ENCODE results near the gene SLC35D2.

Gene SLC35D2

GRCh38 chr9:96418083-96418919 lies 34.8 kb upstream of the SLC35D2 start, which contains the start of gene ZNF367:
TSS of gene ZNF367 (minus strand) at chr9:96418370. CDS start at chr9:96418032, 338 bp downstream.
- peaks cover 22% of the 10 kb centered on the region for H3K4me1 ChIP-seq (ENCODE audit: control insufficient read depth, insufficient read depth, low read length, poor library complexity, severe bottlenecking)

GRCh38 chr9:96417661-96418082 lies 34.2 kb upstream of the SLC35D2 start:
- no peaks in the 10 kb centered on the region for H3K9me3 ChIP-seq (ENCODE audit: control insufficient read depth, low read length)
- H3K27ac ChIP-seq (ENCODE audit: insufficient read depth, low read length, poor library complexity, severe bottlenecking): peak overlapping the region; percentile 82
- no peaks in the 10 kb centered on the region for H3K27me3 ChIP-seq (replicated peaks; ENCODE audit: control insufficient read depth, insufficient read depth, low read length, poor library complexity, severe bottlenecking)
- peaks cover 23% of the 10 kb centered on the region for H3K4me1 ChIP-seq (ENCODE audit: control insufficient read depth, insufficient read depth, low read length, poor library complexity, severe bottlenecking)
- no peak for DNase-seq
- no peaks in the 10 kb centered on the region for H3K36me3 ChIP-seq (ENCODE audit: control insufficient read depth, insufficient read depth, low read length)
- peak overlapping the region; percentile 95 for H3K4me3 ChIP-seq (ENCODE audit: insufficient read depth, low read depth, low read length, poor library complexity, severe bottlenecking)

More at GRCh38 chr9:96418083-96418919, 34.8 kb upstream of the SLC35D2 start, which contains the start of gene ZNF367:
- DNase-seq: peak; percentile 84 to 90 (median 89)
- Histone ChIP-seq H3K27ac (ENCODE audit: insufficient read depth, low read length, poor library complexity, severe bottlenecking) (peak within 1 kb of the TSS; percentile 87), H3K4me3 (ENCODE audit: insufficient read depth, low read depth, low read length, poor library complexity, severe bottlenecking) (peak within 1 kb of the TSS; percentile 95), H3K36me3 (ENCODE audit: control insufficient read depth, insufficient read depth, low read length) (no peaks in the 10 kb centered on the region), H3K27me3 (replicated peaks; ENCODE audit: control insufficient read depth, insufficient read depth, low read length, poor library complexity, severe bottlenecking) (no peaks in the 10 kb centered on the region), H3K9me3 (ENCODE audit: control insufficient read depth, low read length) (no peaks in the 10 kb centered on the region)

GRCh38 chr9:96417051-96417586 lies 33.6 kb upstream of the SLC35D2 start:
- peak overlapping the region; percentile 71 for H3K4me3 ChIP-seq (ENCODE audit: insufficient read depth, low read depth, low read length, poor library complexity, severe bottlenecking)
- H3K9me3 ChIP-seq (ENCODE audit: control insufficient read depth, low read length): no peaks in the 10 kb centered on the region
- H3K27me3 ChIP-seq (replicated peaks; ENCODE audit: control insufficient read depth, insufficient read depth, low read length, poor library complexity, severe bottlenecking): no peaks in the 10 kb centered on the region
- H3K27ac ChIP-seq (ENCODE audit: insufficient read depth, low read length, poor library complexity, severe bottlenecking): peak overlapping the region; percentile 87
- no peaks in the 10 kb centered on the region for H3K36me3 ChIP-seq (ENCODE audit: control insufficient read depth, insufficient read depth, low read length)
- peak; percentile 84 to 88 (median 85) for DNase-seq
- H3K4me1 ChIP-seq (ENCODE audit: control insufficient read depth, insufficient read depth, low read length, poor library complexity, severe bottlenecking): peaks cover 23% of the 10 kb centered on the region

GRCh38 chr9:96413302-96414221 lies 30.1 kb upstream of the SLC35D2 start:
- H3K4me1 ChIP-seq (ENCODE audit: control insufficient read depth, insufficient read depth, low read length, poor library complexity, severe bottlenecking): peaks cover 17% of the 10 kb centered on the region
- peak overlapping the region; percentile 7 for H3K4me3 ChIP-seq (ENCODE audit: insufficient read depth, low read depth, low read length, poor library complexity, severe bottlenecking)
- peak overlapping the region; percentile 35 for H3K27ac ChIP-seq (ENCODE audit: insufficient read depth, low read length, poor library complexity, severe bottlenecking)
- no peaks in the 10 kb centered on the region for H3K9me3 ChIP-seq (ENCODE audit: control insufficient read depth, low read length)
- DNase-seq: no peak
- no peaks in the 10 kb centered on the region for H3K27me3 ChIP-seq (replicated peaks; ENCODE audit: control insufficient read depth, insufficient read depth, low read length, poor library complexity, severe bottlenecking)
- H3K36me3 ChIP-seq (ENCODE audit: control insufficient read depth, insufficient read depth, low read length): no peaks in the 10 kb centered on the region

GRCh38 chr9:96412174-96412913 lies 28.8 kb upstream of the SLC35D2 start:
- no peaks in the 10 kb centered on the region for H3K36me3 ChIP-seq (ENCODE audit: control insufficient read depth, insufficient read depth, low read length)
- peaks cover 17% of the 10 kb centered on the region for H3K4me1 ChIP-seq (ENCODE audit: control insufficient read depth, insufficient read depth, low read length, poor library complexity, severe bottlenecking)
- no peaks in the 10 kb centered on the region for H3K9me3 ChIP-seq (ENCODE audit: control insufficient read depth, low read length)
- no peaks in the 10 kb centered on the region for H3K27me3 ChIP-seq (replicated peaks; ENCODE audit: control insufficient read depth, insufficient read depth, low read length, poor library complexity, severe bottlenecking)
- no peak overlapping the region for H3K4me3 ChIP-seq (ENCODE audit: insufficient read depth, low read depth, low read length, poor library complexity, severe bottlenecking)
- no peak overlapping the region for H3K27ac ChIP-seq (ENCODE audit: insufficient read depth, low read length, poor library complexity, severe bottlenecking)
- no peak for DNase-seq

GRCh38 chr9:96411129-96411838 lies 27.8 kb upstream of the SLC35D2 start:
- no peak overlapping the region for H3K27ac ChIP-seq (ENCODE audit: insufficient read depth, low read length, poor library complexity, severe bottlenecking)
- DNase-seq: no peak
- no peaks in the 10 kb centered on the region for H3K36me3 ChIP-seq (ENCODE audit: control insufficient read depth, insufficient read depth, low read length)
- no peak overlapping the region for H3K4me3 ChIP-seq (ENCODE audit: insufficient read depth, low read depth, low read length, poor library complexity, severe bottlenecking)
- H3K9me3 ChIP-seq (ENCODE audit: control insufficient read depth, low read length): no peaks in the 10 kb centered on the region
- peaks cover 13% of the 10 kb centered on the region for H3K4me1 ChIP-seq (ENCODE audit: control insufficient read depth, insufficient read depth, low read length, poor library complexity, severe bottlenecking)
- no peaks in the 10 kb centered on the region for H3K27me3 ChIP-seq (replicated peaks; ENCODE audit: control insufficient read depth, insufficient read depth, low read length, poor library complexity, severe bottlenecking)

GRCh38 chr9:96408409-96409280 lies 25.1 kb upstream of the SLC35D2 start:
- H3K36me3 ChIP-seq (ENCODE audit: control insufficient read depth, insufficient read depth, low read length): no peaks in the 10 kb centered on the region
- no peaks in the 10 kb centered on the region for H3K9me3 ChIP-seq (ENCODE audit: control insufficient read depth, low read length)
- H3K4me1 ChIP-seq (ENCODE audit: control insufficient read depth, insufficient read depth, low read length, poor library complexity, severe bottlenecking): peaks cover 5% of the 10 kb centered on the region
- no peak overlapping the region for H3K27ac ChIP-seq (ENCODE audit: insufficient read depth, low read length, poor library complexity, severe bottlenecking)
- no peak for DNase-seq
- H3K27me3 ChIP-seq (replicated peaks; ENCODE audit: control insufficient read depth, insufficient read depth, low read length, poor library complexity, severe bottlenecking): no peaks in the 10 kb centered on the region
- no peak overlapping the region for H3K4me3 ChIP-seq (ENCODE audit: insufficient read depth, low read depth, low read length, poor library complexity, severe bottlenecking)

- no peaks in the 10 kb centered on the region for H3K9me3 ChIP-seq (ENCODE audit: control insufficient read depth, low read length)
- no peaks in the 10 kb centered on the region for H3K36me3 ChIP-seq (ENCODE audit: control insufficient read depth, insufficient read depth, low read length)
- DNase-seq: no peak
- no peak overlapping the region for H3K27ac ChIP-seq (ENCODE audit: insufficient read depth, low read length, poor library complexity, severe bottlenecking)
- H3K4me1 ChIP-seq (ENCODE audit: control insufficient read depth, insufficient read depth, low read length, poor library complexity, severe bottlenecking): peaks cover 17% of the 10 kb centered on the region
- H3K4me3 ChIP-seq (ENCODE audit: insufficient read depth, low read depth, low read length, poor library complexity, severe bottlenecking): no peak overlapping the region
- H3K27me3 ChIP-seq (replicated peaks; ENCODE audit: control insufficient read depth, insufficient read depth, low read length, poor library complexity, severe bottlenecking): no peaks in the 10 kb centered on the region
These were observed 16.8 kb upstream of the SLC35D2 start for GRCh38 chr9:96400132-96400910.

Data from effector memory CD4-positive, alpha-beta T cell (primary cell).